Cardiac septum (tissue), 1 donor: ENCODE results near the gene NAPSA. TPM values are rescaled to one million over a fixed set of nuclear protein-coding genes. Genes with fewer than 3 reads are reported as not detected.

Source experiments
- DNase-seq: peaks from one replicate; pipeline ENCODE4 v3.0.0-alpha.2; 2020; ENCODE audit warnings: low spot score
- intact Hi-C: fragments of 100-400 bp; cut with DNase I; formaldehyde crosslinking; loops from one replicate; pipeline ENCODE4 v1.14.0; 2022
- total RNA-seq: library from RNA; stranded (reverse); fragmentation: NEBNext Ultra II Directional; extraction: Animal tissue kit (Norgen Biotek cat#: 25700); gene quantifications from one replicate; pipeline ENCODE4 v1.2.1, GENCODE V29; 2021
- donor health status: DM: no; HTN: no; CAD: no.

NAPSA gene
- total RNA-seq, 1 donor from 2014 or later, result 0.24 TPM

- intact Hi-C loops, result no loop called here
- DNase-seq, result no peak
Observed at GRCh38 chr19:50323782-50324133, 41.7 kb downstream of the NAPSA start.

DNA sequence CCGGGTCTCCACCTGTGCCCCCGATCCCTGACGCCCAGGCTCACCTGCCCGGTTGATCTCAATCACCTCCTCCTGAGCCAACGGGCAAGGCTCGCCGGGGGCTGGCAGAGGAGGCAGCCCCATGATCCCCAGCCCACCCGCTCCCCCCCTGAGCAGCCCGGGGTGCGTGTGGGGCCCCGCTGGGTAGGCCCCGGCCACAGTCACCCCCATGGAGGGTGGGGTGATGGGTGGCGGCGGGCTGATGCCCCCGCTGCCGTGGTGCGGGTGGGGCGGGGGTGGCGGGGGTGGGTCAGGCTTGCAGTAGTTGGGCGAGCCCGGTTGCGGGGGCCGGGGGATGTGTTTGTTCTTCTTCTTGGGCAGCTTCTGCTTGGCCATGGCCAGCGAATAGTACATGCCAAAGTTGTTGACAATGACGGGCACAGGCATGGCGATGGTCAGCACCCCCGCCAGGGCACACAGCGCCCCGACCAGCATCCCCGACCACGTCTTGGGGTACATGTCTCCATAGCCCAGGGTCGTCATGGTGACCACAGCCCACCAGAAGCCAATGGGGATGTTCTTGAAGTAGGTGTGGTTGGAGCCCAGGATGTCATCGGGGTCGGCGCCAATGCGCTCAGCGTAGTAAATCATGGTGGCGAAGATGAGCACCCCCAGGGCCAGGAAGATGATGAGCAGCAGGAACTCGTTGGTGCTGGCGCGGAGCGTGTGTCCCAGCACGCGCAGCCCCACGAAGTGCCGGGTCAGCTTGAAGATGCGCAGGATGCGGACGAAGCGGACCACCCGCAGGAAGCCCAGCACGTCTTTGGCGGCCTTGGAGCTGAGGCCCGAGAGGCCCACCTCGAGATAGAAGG, 42.3 kb downstream of the NAPSA start:
- no peak for DNase-seq
- intact Hi-C loops, result no loop called here

- no peak for DNase-seq
- intact Hi-C loops, result no loop called here
Observed at GRCh38 chr19:50322234-50322633, 43.2 kb downstream of the NAPSA start.

DNA sequence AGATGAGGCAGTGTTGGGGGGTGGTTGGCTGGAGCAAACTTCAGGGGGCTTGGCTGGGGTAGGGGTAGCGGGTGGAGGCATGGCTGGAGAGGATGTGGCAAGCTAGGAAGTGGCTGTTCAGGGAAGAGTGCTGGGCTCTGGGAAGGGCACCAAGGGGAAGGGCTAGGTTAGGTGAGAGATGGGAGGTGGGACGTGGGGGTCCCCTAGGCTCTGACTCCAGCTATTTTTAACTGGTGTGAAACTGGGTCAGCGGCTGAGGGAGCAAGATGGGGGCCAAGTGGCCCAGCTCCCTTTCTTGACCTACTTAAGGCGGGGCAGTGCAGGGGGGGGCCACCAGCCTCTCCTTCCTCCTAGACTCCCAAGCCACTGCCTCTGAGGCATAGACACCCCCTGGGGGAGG, 43.6 kb downstream of the NAPSA start:
- no peak for DNase-seq
- intact Hi-C loops, result no loop called here

- intact Hi-C loops, result no loop called here
- no peak for DNase-seq
Observed at GRCh38 chr19:50320596-50320995, 44.8 kb downstream of the NAPSA start.

GRCh38 chr19:50320051-50320450, 45.4 kb downstream of the NAPSA start:
- no peak for DNase-seq
- intact Hi-C loops, result no loop called here

GRCh38 chr19:50319156-50319555, 46.3 kb downstream of the NAPSA start:
- DNase-seq, result no peak
- intact Hi-C loops, result no loop called here

DNA sequence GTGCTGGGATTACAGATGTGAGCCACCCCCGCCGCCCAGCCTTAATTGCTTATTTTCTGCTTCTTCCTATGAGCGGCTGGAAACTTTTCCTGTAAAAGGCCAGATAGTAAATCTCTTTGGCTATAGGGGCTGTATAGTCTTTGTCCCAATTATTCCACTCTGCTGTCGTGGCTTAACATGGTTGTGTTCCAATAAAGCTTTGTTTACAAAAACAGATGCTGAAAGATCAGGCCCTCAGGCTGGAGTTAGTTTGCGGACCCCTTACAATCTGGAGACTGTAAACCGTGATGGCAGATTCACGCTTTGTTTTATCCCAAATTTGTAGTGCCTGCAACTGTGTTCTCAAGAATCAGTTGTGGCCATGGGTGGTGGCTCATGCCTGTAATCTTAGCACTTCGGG, 47.0 kb downstream of the NAPSA start:
- intact Hi-C loops, result no loop called here

GRCh38 chr19:50317115-50317514, 48.3 kb downstream of the NAPSA start:
- intact Hi-C loops, result no loop called here
- DNase-seq, result no peak

More for the DNA sequence above, 47.0 kb downstream of the NAPSA start:
- no peak for DNase-seq

DNA sequence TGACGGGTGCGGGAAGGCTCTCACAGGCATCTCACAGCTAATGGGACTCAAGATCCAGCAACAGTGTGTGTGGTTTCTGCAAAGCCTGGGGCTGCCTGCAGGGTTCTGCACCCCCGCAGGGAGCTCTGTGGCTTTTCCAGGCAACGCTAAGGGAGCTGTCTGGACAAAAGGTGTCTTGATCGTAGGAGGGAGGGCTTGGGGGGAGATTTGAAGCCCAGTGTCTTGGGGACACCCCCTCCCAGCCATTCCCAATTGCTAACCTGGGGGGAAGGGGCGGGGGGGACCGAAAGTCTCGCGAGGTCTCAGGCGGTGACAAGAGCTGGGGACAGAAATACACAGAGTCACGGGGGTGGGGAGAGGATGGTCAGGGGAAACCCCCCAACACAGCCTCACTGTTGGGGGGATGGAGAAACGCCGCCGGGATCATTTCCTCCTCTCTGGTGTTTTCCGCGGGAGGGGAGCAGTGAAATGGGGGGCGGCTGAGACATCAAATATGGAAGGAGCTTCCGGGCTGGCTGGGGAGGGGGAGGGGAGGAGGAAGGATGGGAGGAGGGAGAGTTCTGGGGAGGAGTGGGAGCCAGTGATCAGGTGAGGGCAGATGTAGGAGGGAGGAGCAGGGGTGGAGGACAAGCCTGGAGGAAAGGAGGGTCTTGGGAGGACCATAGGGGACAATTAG, 49.5 kb downstream of the NAPSA start:
- intact Hi-C loops, result no loop called here
- DNase-seq, result no peak

DNA sequence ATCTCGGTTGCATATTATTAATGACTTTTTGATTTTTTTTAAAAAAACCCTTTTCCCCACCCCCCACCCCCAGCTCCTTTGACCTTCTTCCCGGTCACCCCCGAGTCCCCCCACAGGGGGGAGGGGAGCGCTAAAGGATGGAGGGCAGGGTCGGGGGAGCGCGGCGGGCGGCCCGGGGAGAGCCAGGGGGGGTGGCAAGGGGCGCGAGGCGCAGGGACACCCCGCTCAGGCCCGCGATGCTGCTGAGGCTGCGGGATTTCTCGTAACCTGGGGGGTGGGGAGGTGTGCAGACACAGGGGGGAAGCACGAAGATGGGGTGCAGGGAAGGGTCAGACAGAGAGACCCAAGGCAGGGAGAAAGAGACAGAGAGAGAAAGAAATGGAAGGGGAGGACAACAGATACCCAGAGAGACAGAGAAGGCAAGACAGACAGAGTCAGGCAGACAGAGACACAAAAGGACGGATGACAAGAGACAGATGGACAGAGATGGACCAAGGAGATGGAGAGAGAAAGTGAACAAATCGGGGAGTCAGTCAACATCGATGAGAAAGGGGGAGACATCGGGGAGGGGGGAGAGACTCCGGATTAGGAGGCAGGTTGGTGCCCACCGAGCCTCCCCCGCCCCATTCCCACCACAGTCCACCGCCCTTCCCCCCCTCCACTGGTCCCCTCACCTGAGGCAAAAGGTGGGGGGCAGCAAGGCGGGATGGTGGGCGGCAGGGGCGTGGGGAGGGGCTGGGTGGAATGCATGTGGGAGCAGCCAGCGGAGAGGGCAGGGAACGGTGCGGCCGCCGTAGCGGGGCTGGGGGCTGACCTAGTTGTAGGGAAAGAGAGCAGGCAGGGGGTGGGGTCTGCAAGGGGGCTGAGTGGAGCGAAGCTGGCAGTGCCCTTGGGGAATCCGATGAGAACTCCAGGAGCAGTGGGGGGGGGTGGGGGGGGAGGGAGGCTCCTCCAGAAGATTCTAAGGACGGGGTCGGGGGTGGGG, 50.4 kb downstream of the NAPSA start:
- intact Hi-C loops, result no loop called here

DNA sequence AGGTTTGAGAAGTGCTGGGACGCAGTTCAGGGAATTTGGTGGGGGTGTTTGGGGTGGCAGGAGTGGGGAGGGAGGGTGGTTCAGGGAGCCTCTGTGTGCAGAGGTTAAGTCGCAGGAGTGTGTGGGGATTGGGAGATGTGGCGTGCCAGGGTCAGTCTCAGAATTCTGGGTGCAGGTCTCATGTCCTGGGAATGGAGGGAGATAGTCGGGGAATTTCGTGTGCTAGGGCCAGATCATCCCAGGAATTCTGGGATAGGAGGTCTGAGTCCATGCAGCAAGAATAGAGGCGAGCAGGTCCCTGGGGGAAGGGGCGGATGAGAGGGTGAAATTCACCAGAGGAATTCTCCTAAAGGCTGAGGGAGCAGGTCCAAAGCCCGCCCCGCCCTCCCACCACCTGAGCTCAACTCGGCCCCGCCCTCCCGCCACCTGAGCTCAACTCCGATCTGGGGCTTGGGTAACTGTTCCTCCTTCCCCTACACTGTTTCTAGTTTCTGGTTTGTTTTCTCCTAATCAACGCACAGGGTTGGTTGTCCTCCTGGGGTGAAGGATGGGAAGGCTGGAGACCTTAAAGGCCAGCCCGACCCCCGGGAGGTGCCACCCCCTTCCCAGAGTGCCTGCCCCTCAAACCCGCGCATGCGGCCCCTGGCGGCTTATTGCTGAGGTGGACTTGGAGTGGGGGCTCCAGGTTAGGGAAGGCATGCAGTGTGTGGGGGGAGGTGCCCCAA, 51.5 kb downstream of the NAPSA start:
- no peak for DNase-seq
- intact Hi-C loops, result no loop called here

More for the DNA sequence above, 50.4 kb downstream of the NAPSA start:
- DNase-seq, result no peak

- no peak for DNase-seq
- intact Hi-C loops, result no loop called here
Observed at GRCh38 chr19:50312967-50313811, 52.2 kb downstream of the NAPSA start.

DNA sequence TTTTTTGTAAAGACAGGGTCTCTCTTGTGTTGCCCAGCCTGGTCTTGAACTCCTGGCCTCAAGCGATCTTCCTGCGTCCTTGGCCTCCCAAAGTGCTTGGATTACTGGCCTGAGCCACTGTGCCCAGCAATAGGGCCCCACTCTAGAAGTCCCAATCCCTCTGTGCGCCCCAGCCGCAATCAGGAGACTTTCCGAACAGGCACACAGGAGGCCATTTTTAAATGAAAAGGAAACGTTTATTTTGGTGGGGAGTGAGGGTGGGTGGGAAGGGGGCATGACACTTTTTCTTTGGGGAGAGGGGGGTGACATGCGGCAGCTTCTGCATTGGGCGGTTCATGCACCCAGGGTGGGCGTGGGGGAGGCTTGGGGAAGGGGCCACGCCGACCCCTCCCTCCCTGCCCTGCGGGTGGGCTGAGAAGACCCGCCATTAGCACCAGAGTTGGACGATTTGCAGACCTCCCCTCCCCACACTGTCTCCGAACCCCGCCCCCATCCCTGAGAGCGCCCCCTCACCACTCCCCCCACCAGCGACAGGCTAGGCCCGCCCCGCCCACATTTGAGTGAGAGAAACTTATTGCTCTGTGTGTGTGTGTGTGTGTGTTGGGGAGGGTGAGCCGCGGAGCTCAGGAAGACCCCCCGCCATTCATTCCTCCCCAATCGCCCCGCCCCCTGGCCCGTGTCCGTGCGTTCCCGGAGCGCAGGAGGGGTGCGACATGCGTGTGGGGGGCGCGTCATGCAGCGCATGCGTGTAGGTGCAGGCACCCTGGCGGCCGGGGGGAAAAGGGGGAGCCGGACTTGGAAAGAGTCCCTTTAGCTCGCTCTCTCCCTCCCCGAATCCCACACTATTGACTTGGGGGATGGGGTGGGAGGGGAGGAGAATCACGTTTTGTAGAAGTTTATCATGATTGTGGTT, 53.5 kb downstream of the NAPSA start:
- intact Hi-C loops, result no loop called here
- no peak for DNase-seq

DNA sequence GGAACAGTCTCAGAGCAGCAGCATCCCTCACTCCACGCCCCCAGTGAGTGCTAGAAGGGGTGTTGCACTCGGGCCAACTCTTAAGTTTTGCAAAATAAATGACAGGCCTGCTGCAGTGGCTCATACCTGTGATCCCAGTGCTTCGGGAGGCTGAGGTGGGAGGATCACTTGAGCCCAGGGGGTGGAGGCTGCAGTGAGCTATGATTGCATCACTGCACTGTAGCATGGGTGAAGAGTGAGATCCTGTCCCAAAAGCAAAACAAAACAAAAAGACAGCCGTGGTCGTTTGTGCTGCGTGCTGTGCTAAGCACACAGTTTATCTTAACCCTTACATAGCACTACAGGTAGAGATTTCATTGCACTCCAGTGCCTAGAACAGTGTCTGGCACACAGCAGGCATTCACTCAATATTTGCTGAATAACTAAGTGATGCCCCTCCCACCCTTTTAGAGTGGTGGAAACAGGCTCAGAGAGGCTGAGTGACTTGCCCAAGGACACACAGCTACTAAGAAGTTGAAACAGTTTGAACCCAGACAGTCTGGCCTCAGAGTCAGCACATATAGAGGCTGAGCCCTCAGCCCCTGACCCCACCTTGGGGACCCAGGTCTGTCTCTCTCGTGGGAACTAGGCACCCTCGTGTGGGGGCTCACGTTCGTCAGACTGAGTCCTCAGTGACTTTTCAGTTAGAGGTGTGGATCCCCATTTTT, 54.5 kb downstream of the NAPSA start:
- DNase-seq, result no peak
- intact Hi-C loops, result no loop called here

DNA sequence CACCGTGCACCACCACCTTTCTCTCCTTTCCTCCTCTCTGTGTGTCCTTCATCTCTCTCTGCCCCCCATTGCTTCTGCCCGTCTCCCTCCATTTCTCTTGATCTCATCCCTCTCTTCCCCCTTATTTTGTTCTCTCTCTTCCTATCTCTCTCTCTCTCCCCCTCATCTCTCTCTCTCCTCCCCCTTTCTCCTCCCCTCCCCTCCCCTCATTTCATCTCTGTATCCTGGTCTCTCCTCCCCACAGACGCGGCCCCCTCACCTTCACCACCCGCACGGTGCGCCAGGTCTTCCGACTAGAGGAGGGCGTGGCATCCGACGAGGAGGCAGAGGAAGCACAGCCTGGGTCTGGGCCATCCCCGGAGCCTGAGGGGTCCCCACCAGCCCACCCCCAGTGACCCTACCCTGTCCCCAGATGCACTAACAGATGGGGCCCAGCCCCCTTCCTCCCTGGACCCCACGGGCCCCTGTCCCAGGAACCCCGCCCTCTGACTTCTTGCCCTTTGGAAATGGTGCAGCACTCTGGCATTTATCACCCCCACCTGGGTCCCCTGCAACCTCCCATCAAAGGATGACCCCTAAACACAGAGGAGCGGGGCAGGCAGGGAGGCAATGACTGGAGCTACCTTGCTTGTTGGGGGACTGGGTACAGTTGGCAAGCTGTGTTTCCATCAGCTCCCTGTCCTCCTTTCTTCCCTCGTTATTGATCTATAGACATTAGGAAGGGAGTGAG, 55.9 kb downstream of the NAPSA start:
- no peak for DNase-seq
- intact Hi-C loops, result no loop called here
